Panc1 (cell line): ENCODE measurements around the gene BRSK1. TPM values are rescaled to one million over a fixed set of nuclear protein-coding genes. Genes with fewer than 3 reads are reported as not detected.
A peak's percentile ranks its signal among the peaks of the same experiment; 100 is the strongest.

Experiments
- ATAC-seq: fragments of 200-7000 bp; cut with Tn5 transposase; 2 replicates; pipeline ENCODE4 v1.9.1; 2020; ENCODE audit warnings: mild to moderate bottlenecking, moderate library complexity
- BruUV-seq: library from RNA; stranded (reverse); fragments of 400-500 nt; replicated peaks from 2 replicates; lab custom pipeline; 2021; lab: Mats Ljungman, UMichigan
- CTCF ChIA-PET: fragments of 300-600 bp; sonication (Branson Sonifier 250); formaldehyde crosslinking; loops from one replicate; lab custom pipeline; 2022; ENCODE audit warnings: antibody characterized with exemption; lab: Charles Lee
- POLR2A ChIA-PET: fragments of 300-600 bp; sonication (Branson Sonifier 250); formaldehyde crosslinking; loops from one replicate; lab custom pipeline; 2022; ENCODE audit warnings: antibody characterized with exemption; lab: Charles Lee
- DNase-seq: peaks from one replicate; pipeline ENCODE4 v3.0.0-alpha.2; 2010; ENCODE audit warnings: low read depth, low spot score
- H3K27ac ChIP-seq: 2 replicates; pipeline ENCODE4 v1.5.1; 2011; ENCODE audit warnings: mild to moderate bottlenecking, low read length, inconsistent platforms
- H3K27me3 ChIP-seq: fragments of 200-500 bp; sonication (Bioruptor generic); 2 replicates; pipeline ENCODE4 v1.6.0; 2014; ENCODE audit warnings: low read length, inconsistent platforms; ENCODE audit not compliant: control insufficient read depth, insufficient read depth
- H3K36me3 ChIP-seq: fragments of 200-500 bp; sonication (Bioruptor generic); 2 replicates; pipeline ENCODE4 v1.5.1; 2014; ENCODE audit warnings: inconsistent platforms, mild to moderate bottlenecking, low read length, moderate library complexity; ENCODE audit not compliant: control insufficient read depth, insufficient read depth
- H3K4me1 ChIP-seq: 2 replicates; pipeline ENCODE4 v1.5.1; 2011; ENCODE audit warnings: inconsistent platforms, mild to moderate bottlenecking, low read length, moderate library complexity; ENCODE audit not compliant: control insufficient read depth, insufficient read depth
- H3K4me3 ChIP-seq, 2 experiments: 2 replicates each; pipeline ENCODE4 v1.5.1; 2011 to 2012; ENCODE audit warnings: low read depth in 2 of 2, low read length in 2 of 2, mild to moderate bottlenecking in 2 of 2, inconsistent platforms in 1 of 2, moderate library complexity in 1 of 2
- H3K9me3 ChIP-seq: fragments of 200-500 bp; sonication (Bioruptor generic); 2 replicates; pipeline ENCODE4 v1.5.1; 2014; ENCODE audit warnings: low read depth, mild to moderate bottlenecking, inconsistent platforms, low read length, moderate library complexity; ENCODE audit not compliant: control insufficient read depth, insufficient read depth
- POLR2AphosphoS5 ChIP-seq: IDR thresholded peaks from 2 replicates; pipeline ENCODE4 v1.6.1; 2012; ENCODE audit warnings: mild to moderate bottlenecking, low read depth, low read length, moderate library complexity
- SIN3A ChIP-seq: IDR thresholded peaks from 2 replicates; pipeline ENCODE4 v1.6.1; 2012; ENCODE audit warnings: low read depth, mild to moderate bottlenecking, low read length, moderate library complexity, borderline replicate concordance; ENCODE audit not compliant: insufficient read depth
- TCF7L2 ChIP-seq: IDR thresholded peaks from 2 replicates; pipeline ENCODE4 v1.6.1; 2011; ENCODE audit warnings: mild to moderate bottlenecking, low read depth, low read length, inconsistent platforms
- in situ Hi-C: cut with HindIII; loops from 2 replicates; pipeline ENCODE4 v1.10.0; 2016; ENCODE audit warnings: low sequenced_read_pairs, low pct_unique_long_range_greater_than_20kb
- intact Hi-C: fragments of 100-400 bp; cut with micrococcal nuclease; formaldehyde crosslinking; loops from one replicate; pipeline ENCODE4 v1.10.0; 2022; ENCODE audit not compliant: unreplicated experiment
- total RNA-seq: library from RNA; stranded (reverse); gene quantifications from one replicate; pipeline ENCODE4 v1.2.1, GENCODE V29; 2021; ENCODE audit not compliant: unreplicated experiment
- TF ChIP-seq, protein P1 (sequence below): fragments of 450-650 bp; IDR thresholded peaks from 2 replicates; pipeline ENCODE4 v1.5.1; 2017; ENCODE audit warnings: mild to moderate bottlenecking
- TF ChIP-seq, protein P2 (sequence below), 2 experiments: IDR thresholded peaks; 2 replicates each; pipeline ENCODE4 v1.6.1; 2011 to 2012; ENCODE audit warnings: low read depth in 2 of 2, control low read depth in 1 of 2, low read length in 1 of 2, mild to moderate bottlenecking in 1 of 2, moderate library complexity in 1 of 2; ENCODE audit not compliant: insufficient read depth in 1 of 2

The BRSK1 gene
- total RNA-seq, 1 experiment from 2014 or later, result 7.9 TPM

DNA sequence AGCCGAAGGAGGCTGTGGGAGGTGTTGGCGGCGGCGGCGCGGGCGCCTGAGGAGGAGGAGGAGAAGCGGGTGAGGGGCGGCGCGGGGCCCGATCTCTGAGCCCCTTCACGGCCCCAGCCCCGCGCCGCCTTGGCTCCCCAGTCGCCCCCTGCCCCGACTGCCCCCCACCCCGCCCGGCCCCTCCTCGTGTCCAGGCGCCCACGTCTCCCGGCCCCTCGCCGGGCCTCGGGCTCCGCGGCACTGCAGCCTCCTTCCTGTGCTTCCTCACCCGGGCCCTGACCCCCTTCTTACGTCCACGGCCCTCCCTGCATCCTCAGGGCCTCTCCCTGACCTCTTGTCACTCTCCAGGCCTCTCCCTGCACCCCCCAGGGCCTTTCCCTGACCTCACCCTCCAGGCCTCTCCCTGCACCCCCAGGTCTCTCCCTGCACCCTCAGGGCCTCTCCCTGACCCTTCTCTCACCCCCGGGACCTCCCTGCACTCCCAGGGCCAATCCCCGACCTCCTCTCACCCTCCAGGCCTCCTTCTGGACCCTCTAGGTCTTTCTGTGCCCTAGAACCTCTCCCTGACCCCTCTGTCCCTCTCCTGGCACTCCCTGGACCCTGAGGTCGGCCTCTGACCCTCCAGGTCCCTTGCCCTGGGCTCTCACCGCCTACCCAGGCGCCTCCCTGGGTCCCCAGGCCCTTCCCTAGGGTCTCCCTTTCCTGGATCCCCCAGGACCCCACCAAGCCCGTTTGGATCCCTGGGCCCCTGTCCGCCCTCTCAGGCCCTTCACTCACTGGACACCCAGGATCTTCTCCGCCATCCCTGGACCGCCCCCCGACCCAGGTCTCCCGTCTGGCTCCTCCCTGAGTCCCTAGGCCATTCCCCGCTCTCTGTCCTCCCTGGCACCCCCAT lies 56.3 kb downstream of the BRSK1 start:
- H3K4me1 ChIP-seq, result peaks cover 16% of the 10 kb centered on the region
- DNase-seq (no peak), ATAC-seq (0 out of 2 replicates have a peak, but pooled peaks have one; percentile 0)
- BruUV-seq, result no TSS peak
- POLR2A ChIA-PET, result interaction anchor here (0.6 to 1.5 kb wide), 11 partner anchors 8 to 312 kb away, joined by 3 to 24 read pairs (median 4); partner anchors contain the start of gene TMEM238
- intact Hi-C loops, result no loop called here
- no peak for TF ChIP-seq TCF7L2
- TF ChIP-seq, protein P1, sequence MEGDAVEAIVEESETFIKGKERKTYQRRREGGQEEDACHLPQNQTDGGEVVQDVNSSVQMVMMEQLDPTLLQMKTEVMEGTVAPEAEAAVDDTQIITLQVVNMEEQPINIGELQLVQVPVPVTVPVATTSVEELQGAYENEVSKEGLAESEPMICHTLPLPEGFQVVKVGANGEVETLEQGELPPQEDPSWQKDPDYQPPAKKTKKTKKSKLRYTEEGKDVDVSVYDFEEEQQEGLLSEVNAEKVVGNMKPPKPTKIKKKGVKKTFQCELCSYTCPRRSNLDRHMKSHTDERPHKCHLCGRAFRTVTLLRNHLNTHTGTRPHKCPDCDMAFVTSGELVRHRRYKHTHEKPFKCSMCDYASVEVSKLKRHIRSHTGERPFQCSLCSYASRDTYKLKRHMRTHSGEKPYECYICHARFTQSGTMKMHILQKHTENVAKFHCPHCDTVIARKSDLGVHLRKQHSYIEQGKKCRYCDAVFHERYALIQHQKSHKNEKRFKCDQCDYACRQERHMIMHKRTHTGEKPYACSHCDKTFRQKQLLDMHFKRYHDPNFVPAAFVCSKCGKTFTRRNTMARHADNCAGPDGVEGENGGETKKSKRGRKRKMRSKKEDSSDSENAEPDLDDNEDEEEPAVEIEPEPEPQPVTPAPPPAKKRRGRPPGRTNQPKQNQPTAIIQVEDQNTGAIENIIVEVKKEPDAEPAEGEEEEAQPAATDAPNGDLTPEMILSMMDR, result no peak
- TF ChIP-seq, protein P2, sequence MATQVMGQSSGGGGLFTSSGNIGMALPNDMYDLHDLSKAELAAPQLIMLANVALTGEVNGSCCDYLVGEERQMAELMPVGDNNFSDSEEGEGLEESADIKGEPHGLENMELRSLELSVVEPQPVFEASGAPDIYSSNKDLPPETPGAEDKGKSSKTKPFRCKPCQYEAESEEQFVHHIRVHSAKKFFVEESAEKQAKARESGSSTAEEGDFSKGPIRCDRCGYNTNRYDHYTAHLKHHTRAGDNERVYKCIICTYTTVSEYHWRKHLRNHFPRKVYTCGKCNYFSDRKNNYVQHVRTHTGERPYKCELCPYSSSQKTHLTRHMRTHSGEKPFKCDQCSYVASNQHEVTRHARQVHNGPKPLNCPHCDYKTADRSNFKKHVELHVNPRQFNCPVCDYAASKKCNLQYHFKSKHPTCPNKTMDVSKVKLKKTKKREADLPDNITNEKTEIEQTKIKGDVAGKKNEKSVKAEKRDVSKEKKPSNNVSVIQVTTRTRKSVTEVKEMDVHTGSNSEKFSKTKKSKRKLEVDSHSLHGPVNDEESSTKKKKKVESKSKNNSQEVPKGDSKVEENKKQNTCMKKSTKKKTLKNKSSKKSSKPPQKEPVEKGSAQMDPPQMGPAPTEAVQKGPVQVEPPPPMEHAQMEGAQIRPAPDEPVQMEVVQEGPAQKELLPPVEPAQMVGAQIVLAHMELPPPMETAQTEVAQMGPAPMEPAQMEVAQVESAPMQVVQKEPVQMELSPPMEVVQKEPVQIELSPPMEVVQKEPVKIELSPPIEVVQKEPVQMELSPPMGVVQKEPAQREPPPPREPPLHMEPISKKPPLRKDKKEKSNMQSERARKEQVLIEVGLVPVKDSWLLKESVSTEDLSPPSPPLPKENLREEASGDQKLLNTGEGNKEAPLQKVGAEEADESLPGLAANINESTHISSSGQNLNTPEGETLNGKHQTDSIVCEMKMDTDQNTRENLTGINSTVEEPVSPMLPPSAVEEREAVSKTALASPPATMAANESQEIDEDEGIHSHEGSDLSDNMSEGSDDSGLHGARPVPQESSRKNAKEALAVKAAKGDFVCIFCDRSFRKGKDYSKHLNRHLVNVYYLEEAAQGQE (IDR thresholded peaks at IDR 0.05; ENCODE audit: insufficient read depth in 1 of 2, low read depth in 2 of 2, low read length in 1 of 2), result no peak
- TF ChIP-seq POLR2AphosphoS5, result peak; percentile 52
- TF ChIP-seq SIN3A, result no peak
- no peaks in the 10 kb centered on the region for H3K27me3 ChIP-seq
- in situ Hi-C loops, result no loop called here
- no peaks in the 10 kb centered on the region for H3K9me3 ChIP-seq
- peak overlapping the region; percentile 83 for H3K27ac ChIP-seq
- peak overlapping the region; percentile 73 to 87 for H3K4me3 ChIP-seq
- CTCF ChIA-PET, result interaction anchor here (0.6 to 2.4 kb wide), 5 partner anchors 18 to 164 kb away, joined by 3 to 16 read pairs (median 4); no protein-coding TSS in a partner anchor
- H3K36me3 ChIP-seq, result no peaks in the 10 kb centered on the region

DNA sequence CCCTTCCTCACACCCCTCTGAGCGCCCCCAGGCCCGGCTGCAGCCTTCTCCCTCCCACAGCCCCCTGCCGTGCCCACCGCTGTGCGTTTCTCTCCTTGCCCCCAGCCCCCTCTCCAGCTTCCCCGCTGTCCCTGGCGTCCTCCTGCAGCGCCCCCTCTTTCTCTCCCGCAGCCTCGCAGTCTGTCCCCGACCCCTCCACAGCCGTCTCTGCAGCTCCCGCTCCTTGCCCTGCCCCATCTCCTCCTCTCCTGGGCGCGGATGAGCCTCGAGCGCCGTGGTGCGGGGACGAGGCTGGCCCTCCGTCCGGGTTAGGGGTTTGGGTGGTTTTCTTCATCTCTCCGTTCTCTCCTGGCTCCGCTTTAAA lies 57.0 kb downstream of the BRSK1 start:
- Histone ChIP-seq H3K27ac (peak overlapping the region; percentile 83), H3K4me3 (peak overlapping the region; percentile 73 to 87), H3K36me3 (no peaks in the 10 kb centered on the region), H3K9me3 (no peaks in the 10 kb centered on the region), H3K27me3 (no peaks in the 10 kb centered on the region), H3K4me1 (peaks cover 16% of the 10 kb centered on the region)
- intact Hi-C loops (no loop called here), in situ Hi-C loops (no loop called here)
- CTCF ChIA-PET, result interaction anchor here (0.7 kb wide), 2 partner anchors 24 to 164 kb away, joined by 5 to 9 read pairs; no protein-coding TSS in a partner anchor
- DNase-seq, result no peak
- no peak for ATAC-seq
- POLR2A ChIA-PET, result interaction anchor here (0.6 to 0.7 kb wide), 2 partner anchors 8 to 38 kb away, joined by 3 read pairs; no protein-coding TSS in a partner anchor
- no TSS peak for BruUV-seq
- TF ChIP-seq SIN3A, result no peak
- no peak for TF ChIP-seq TCF7L2
- TF ChIP-seq, protein P2 (IDR thresholded peaks at IDR 0.05; ENCODE audit: insufficient read depth in 1 of 2, low read depth in 2 of 2, low read length in 1 of 2), result no peak
- TF ChIP-seq POLR2AphosphoS5, result no peak
- TF ChIP-seq, protein P1, result no peak; the same call in 1 of the 2 replicates
